Activated CD8-positive, alpha-beta memory T cell treated with anti-CD3 and anti-CD28 coated beads, Interleukin-2, amount 50 U/mL, for 1 hour (primary cell): ENCODE measurements around the gene PUS10.
"Not testable (repeated sequence)": the region's sequence is repeated elsewhere in the genome, so short reads cannot be mapped to it uniquely, and the experiment has no call there.

Experiments used
- DNase-seq: peaks from one replicate; pipeline ENCODE4 v3.0.0-alpha.2; 2020; ENCODE audit errors: extremely low read depth

PUS10 gene

DNA sequence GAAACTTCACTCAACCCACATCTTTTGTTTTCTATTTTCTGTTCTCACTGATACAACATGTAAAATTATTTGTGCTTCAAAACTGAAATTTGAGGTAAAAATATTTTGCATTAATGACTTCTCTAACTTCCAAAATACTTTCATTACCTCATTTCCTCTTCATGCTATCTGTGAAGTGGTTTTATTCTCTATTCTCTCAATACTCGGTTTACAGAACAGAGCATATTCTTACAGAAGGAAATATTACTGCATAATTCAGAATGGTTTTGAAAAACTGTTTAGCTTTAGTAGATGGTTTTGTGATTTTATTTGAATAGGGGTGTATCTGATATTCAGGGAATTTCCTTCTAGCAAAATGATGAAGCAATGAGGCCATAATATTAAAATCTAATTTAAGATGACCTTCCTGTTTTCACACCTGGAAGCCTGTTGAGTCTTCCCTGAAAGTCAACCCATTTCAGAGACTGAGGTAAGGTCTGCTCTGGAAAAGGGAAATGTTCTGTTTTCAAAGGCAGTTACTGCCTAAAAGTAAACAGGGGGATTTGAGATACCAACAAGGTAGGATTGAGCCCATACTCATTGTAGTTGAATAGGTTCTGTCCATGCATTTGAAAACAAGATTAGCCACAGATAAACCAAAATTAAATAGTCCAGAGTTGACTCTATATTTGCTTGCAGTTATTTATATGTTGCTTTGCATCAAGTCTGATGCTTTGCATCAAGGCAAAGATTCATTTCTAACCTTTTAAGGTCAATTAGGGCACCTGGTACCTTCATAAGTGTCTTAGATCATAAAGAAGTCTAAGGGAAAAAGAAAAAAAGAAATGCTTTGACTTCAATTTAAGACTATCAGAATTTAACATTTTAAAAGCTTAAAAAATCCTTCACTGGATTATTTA is 51.3 kb downstream of the PUS10 start:
- DNase-seq, result no peak

DNA sequence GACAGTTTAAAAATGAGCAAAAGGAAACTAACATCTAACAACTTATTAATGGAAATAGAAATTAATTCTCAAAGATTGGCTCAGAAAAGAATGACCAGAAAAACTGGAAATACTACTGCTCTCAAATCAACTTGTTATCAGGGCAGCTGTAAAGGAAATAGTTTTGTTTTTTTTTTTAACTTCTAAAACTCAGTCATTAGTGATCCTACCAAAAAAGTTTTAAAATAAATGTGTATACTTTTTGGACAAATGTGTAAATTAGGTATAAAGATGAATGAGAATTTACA is 52.6 kb downstream of the PUS10 start:
- no peak for DNase-seq

DNA sequence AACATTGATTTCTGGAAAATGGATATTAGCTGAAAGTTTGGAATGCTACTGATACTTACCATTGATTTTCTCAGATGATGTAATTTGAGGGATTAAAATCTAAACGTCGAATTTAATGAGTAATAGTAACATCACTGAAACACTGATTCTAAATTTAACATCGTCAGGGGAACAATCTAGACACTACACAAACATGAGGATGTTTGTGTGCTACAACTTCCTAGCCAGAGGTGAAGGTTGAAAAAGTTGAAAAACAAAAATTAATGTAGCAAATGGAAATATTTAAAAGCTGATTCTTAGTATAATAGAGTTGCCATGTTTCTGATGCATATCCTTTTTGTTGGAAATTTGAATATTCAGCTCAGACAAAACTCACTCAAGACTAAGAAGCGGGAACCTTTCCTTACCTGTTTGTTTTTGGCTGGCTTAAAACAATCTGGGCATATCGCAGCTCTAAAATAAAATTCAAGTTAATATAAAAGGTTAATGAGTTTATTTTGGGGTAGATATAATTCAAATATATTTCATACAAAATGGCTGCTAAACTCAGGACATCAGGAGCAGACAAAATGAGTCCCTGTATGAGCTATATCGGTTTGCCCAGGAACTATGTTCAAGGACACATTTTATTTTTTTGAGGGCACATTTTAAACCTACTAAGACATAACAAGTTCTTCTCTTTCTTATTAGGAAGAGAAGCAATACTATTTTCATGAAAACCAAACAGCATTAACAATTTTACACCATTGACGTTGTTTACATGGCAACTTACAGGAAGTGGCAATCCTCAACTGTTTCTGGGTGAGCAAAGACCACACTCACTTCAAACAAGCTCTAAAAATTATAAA is 53.2 kb downstream of the PUS10 start:
- DNase-seq, result no peak

DNA sequence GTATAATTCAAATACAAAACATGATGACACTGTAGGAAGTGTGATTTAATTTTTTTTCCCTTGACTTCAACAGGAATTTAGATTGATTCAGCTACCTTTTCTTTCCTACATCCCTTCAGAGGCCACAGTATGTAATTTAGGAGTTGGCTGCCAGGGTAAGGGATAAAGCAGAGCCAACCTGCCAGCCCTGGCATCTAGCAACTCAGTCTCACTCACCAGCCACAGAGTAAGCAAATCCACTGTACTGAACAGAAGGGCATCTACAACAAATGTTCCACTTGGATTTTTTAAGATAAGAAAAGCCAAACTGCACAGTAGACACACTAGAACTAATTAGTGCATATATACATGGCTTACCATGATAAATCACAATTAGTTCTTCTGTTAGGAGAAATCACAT is 54.9 kb downstream of the PUS10 start:
- no peak for DNase-seq

DNA sequence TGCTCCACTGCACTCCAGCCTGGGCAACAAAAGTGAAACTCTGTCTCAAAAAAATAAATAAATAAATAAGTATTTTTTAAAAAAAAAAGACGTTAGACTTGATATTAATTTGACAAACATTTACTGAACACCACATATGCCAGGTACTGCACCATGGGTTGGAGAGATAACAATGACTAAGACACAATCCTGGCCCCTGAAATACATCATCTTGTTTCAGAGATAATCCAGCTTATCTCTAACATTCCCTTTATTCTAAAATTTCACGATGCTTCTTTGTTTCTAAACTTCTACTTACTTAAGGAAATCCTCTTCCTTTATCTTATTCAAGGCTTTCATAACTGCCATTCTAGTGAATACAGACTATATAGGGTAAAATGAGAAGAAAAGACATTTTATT is 55.5 kb downstream of the PUS10 start:
- DNase-seq, result no peak

DNA sequence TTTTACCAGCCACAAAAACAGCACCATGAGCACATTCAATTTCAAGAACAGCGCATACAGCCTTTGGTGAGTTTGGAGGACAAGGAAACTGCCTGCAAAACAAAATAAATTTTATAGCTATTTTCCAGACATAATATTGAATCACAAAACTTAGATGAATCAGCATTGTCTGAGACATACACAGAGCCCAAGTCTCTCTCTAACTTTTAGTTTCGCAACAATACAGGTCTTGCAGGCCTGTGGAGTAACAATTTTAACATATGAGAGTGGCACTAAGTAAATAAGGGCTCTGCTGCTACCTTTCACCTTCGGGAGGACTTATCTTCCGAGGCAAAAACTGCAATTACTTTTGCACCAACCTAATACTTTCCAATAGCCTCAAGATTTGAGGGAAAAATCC is 56.6 kb downstream of the PUS10 start:
- DNase-seq, result no peak

DNA sequence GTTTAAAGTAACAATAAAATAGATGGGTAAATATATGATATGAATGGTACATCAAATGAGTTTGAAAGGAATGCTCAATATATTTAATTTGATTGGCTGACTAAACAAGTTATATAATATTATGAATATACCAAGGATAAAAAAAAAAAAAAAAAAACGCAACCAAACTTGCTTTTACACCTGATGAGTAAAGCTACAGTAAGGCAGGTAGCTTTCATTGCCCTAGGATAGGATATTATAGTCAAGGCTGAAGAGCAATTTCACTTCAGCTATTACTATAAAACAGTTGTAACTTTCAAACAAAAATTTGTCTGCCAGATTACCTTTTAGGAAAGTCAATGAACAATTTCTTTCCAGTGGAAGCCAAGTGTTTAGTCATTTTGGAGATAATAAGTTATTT is 57.3 kb downstream of the PUS10 start:
- DNase-seq, result no peak

DNA sequence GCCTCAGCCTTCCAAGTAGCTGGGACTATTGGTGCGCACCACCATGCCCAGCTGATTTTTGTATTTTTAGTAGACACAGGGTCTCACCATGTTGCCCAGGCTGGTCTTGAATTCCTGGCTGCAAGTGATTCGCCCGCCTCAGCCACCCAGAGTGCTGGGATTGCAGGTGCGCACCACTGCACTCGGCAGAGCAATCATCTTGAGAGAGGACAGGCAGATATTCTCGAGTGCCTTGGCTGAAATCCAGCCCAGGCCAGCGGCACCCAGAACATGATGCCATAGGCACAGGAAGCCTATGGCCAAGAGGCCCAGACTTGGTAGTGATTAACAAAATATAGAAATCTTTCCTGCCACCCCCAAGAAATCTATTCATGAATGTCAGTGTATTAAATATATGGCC is 58.6 kb downstream of the PUS10 start:
- DNase-seq, result no peak

DNA sequence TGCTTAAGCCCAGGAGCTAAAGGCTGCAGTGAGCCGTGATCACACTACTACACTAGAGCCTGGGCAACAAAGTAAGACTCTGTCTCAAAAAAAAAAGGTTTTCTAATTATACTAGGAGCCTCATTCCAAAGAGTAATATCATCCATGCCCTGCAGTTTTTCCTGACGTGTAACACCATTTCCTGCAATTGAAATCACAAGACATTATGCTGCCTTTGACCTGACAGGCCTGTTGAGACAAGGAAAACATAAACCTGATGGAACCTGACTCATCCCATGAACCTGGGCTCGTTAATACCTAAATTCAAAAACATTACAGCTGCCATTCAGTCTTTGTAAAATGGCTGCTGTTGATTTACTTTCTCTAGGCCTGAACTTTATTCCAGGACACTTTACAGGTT is 59.3 kb downstream of the PUS10 start:
- no peak for DNase-seq

DNA sequence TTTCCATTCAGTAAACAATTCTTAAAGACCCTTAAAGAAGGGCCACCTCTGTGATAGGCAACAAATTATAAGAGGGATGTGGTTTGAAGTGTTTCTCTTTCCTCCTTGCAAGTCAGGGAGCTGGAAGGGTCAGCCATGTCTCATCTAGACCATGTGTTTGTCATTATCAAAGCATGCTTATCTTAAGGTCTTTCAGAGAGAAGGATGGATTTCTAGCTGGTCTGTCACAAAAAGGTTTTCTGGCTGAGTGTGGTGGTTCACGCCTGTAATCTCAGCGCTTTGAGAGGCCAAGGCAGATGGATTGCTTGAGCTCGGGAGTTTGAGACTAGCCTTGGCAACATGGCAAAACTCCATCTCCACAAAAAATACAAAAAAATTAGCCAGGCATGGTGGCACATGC is 59.7 kb downstream of the PUS10 start:
- DNase-seq, result no peak

DNA sequence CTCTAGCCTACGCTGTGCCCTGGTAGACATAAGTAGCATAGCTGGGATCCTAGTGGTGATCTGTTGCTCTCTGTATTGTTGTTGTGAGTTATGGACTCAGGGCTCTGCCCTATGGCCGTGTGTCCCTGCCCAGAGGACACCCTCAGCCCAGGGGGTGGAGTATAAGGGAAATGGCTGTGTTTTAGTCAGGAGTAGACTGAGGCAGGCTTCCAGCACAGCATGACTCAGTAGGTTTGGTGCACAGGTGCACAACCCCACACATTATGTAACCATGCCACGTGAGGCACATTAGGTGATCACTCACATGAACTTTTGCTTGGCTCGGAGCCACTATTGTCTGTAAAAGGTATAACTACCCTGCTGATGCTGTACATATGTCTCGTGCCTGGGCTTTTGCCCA is 60.4 kb downstream of the PUS10 start:
- DNase-seq, result no peak

DNA sequence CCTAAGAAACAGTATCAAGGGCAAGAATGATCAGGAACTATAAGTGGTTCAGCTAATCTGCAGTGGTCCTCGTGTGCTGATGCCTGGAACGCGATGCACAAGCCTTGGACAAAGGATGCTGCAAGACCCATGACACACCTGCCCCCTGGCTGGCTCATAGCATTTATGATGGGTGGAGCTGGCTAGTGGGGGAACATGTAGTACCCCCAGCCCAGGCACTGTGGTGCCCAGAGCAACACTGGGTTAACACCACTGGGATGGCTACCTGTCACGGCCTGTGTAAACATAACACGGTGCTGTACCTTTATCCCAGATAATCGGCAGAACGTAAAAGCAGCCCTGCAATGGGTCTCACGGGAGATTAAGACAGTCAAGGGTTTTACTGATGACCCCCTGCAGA is 60.8 kb downstream of the PUS10 start:
- DNase-seq, result no peak

DNA sequence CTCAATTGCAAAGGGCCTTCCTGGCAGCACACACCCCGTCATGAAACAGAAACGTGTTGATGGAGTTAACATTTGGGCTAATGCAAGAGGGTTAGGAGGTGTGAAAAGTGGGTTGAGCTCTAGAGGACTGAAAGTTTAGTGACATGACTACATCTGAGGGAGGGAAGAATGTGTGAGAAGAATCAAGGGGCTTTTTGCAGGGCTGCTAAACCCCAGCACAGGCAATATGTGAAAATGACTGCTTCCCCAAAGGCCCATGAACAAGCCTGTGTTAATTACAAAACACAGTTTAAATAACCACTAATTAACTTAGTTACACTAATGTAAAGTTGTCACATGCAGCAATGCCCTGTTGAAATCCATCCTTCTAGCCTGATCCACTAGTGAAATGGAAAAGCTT is 63.9 kb downstream of the PUS10 start:
- DNase-seq, result no peak

DNA sequence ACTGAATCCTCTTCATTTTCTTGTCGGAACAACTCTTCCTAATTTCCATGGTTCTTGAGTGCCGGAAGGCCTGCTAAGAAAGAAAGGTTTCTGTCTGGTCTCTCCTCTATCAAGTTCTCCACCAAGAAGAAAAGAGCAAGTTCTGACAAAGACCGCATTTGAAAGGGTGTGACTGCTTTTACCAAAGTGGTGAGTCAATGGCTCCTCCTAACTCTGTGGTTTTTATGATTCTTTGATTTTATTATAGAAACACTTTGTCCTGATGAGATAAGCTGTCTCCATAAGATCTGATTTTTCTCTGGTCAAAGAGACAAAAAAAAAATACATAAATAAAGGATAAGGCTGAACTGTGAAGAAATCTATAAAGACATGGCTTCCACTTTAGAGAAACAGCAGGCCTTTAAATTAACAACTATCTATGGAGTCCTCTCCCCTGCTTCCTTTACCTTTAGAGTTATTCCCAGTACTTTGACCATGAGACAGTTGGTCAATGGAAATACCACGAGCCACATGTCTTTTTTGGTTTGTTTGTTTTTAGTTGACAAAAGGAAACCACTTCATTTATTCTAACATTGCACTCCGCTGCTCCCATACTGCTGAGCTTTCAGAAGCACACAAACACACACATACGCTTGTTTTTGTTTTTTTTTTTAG is 69.0 kb downstream of the PUS10 start:
- DNase-seq, result no peak

DNA sequence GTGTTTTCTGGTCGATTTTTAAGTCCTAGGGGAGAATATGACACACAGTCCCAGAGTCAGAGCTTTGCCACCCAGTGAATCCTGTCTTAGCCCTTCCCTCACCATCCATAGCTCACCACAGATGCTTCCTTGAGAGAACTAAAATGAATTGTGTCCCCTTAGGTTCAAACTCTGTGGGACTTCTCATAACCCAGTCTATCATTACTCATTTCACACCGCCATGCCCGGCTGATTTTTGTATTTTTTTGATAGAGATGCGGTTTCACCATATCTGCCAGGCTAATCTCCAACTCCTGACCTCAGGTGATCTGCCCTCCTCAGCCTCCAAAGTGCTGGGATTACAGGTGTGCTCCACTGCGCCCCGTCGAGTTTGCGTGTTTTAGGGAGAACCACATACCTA is 69.9 kb downstream of the PUS10 start:
- no peak for DNase-seq

DNA sequence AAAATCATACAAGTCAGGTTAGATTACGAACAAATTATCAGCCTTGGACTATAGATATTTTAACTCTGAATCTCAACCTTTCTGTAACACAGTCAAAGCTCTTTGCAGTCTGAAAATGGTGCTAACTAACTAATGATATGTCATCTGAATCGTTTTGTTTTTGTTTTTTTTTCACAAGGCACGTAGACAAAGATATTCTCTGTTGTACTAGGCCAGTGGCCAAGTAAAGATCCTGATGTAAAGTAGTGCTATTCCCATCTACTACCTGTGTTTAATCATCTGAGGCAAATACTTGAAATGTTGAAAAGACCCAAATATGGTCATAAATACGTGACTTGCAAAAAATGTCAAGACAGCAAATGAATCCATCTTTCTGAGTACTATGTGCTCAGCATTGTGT is 71.0 kb downstream of the PUS10 start:
- DNase-seq, result no peak

DNA sequence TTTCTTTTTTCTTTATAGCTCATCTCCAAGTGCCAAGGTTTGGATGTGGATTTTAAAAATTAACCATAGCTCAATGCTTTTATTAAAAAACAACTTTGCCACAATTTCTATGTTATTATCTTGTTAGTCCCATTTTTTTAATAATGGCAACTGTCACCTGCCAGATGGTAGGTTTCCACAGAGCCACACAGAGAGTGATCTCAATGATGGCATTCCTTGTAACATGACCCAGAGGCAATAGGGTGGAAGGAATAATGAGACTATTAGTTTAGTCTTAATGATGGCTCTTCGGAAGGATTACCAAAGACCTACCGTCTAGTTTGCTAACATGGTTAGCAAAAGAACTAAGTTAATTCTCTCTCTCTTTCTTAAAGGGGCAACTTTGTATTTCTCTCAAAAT is 72.7 kb downstream of the PUS10 start:
- DNase-seq, result no peak

DNA sequence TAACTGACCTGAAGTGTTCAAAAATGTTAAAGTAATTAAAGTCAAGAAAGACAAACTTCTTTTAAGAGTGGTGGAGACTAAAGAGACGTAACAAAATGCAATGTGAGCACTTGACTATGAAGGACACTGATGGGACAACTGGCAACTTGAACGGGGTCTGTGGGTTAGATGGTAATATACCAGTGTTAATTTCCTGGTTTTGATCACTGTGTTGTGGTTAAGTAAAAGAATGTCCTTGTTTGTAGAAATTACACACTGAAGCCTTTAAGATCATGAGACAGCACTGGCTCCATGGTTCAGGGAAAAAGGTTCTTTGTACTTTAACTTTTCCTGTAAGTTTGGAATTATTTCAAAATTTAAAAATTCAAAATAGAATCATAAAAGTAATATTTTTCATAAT is 78.4 kb downstream of the PUS10 start:
- no peak for DNase-seq

DNA sequence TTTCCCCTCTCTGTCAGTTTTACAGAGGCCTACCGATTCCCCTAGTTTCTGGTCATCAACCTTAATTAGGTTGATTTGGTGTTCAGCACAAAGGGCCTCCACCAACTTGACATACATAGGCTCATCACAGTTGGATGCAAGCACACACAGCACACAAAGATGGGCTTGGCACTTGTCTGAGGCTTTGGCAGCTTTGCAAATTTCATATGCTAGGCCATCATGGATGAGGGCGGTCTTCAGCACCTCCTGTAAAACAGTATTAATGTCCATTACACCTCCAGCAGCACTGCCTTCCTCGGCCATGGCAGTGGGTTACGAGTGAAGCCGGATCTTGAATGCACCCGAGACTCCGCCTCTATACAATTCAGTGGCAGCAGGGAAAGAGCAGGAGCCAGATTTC is 79.8 kb downstream of the PUS10 start:
- DNase-seq, result no peak

DNA sequence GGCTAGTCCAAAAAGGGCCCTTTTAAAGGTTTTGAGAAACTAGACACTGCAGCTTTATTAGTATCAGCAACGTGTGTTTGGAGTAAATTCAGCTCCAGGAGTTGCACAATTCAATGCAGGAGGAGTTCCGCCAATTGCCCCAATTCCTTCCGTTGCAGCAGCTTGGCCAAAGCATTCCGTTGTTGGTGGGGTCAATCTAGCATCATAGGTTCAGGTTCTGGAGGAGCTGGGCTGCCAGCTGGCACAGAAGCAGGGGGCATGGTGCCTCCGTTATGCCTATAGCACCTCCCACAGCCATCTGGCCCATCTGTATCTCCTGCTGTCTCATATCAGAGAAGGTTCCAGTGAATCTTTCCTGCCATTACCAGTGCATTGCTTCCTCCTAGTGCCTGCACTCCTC is 81.3 kb downstream of the PUS10 start:
- no peak for DNase-seq

DNA sequence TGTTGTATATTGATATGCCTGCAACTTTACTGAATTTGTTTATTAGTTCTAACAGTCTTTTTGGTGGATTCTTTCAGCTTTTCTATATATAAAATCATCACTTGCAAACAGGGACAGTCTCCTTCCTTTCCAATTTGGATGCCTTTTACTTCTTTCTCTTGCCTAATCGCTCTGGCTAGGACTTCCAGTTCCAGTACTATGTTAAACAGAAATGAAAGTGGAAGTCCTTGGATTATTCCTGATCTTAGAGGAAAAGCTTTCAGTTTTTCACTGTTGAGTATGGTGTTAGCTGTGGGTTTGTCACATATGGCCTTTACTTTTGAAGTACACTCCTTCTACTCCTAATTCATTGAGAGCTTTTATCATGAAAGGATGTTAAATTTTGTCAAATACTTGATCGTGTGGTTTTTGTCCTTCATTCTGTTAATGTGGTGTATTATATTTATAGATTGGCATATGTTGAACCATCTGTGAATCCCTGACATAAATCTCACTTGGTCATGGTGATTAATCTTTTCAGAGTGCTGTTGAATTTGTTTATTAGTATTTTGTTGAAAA is 83.8 kb downstream of the PUS10 start:
- DNase-seq, result no peak

DNA sequence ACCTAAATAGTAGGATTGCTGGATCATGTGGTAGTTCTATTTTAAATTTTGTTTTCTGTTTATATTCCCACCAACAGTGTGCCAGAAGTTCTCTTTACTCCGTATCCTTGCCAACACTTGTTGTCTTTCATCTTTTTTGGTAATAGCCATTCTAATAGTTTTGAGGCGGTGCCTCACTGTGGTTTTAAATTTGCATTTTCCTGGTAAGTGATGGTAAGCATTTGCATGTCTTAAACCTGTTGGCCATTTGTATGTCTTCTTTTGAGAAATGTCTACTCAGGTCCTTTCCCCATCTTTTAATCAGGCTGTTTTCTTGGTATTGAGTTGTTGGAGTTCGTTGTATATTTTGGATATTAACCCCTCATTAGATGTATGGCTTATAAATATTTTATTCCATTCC is 85.1 kb downstream of the PUS10 start:
- no peak for DNase-seq

DNA sequence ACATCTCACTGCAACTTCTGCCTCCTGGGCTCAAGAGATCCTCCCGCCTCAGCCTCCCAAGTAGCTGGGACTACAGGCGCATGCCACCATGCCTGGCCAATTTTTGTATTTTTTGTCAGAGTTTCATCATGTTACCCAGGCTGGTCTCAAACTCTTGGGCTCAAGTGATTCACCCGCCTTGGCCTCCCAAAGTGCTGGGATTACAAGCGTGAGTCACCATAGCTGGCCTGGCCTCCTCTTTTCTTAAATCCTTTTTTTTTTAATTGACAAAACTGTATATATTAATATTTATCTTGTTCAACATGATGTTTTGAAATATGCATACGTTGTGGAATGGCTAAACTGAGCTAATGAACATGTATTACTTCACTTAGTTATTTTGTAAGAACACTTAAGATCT is 86.0 kb downstream of the PUS10 start:
- DNase-seq, result not testable (repeated sequence)
